H9 (cell line): ENCODE data around the gene AQP2. TPM values are rescaled to one million over a fixed set of nuclear protein-coding genes. Genes with fewer than 3 reads are reported as not detected.

ENCODE experiments used
- DNase-seq: peaks from one replicate; pipeline ENCODE4 v3.0.0-alpha.2; 2017
- H2AFZ ChIP-seq: one replicate; pipeline ENCODE4 v1.6.1; 2013; ENCODE audit warnings: mild to moderate bottlenecking, low read length, control low read depth, moderate library complexity
- H2AK5ac ChIP-seq: 2 replicates; pipeline ENCODE4 v1.6.1; 2013; ENCODE audit warnings: low read length, control low read depth, mixed read lengths; ENCODE audit not compliant: insufficient read length
- H2BK120ac ChIP-seq: one replicate; pipeline ENCODE4 v1.6.1; 2013; ENCODE audit warnings: low read depth, mild to moderate bottlenecking, low read length, control low read depth, inconsistent platforms; ENCODE audit not compliant: poor library complexity, severe bottlenecking
- H2BK12ac ChIP-seq: 2 replicates; pipeline ENCODE4 v1.6.1; 2013; ENCODE audit warnings: low read length, control low read depth, mixed read lengths, low read depth; ENCODE audit not compliant: insufficient read length
- H2BK15ac ChIP-seq: 2 replicates; pipeline ENCODE4 v1.6.1; 2013; ENCODE audit warnings: low read depth, low read length, control low read depth
- H2BK20ac ChIP-seq: one replicate; pipeline ENCODE4 v1.6.1; 2013; ENCODE audit warnings: low read depth, mild to moderate bottlenecking, low read length, control low read depth, inconsistent platforms; ENCODE audit not compliant: poor library complexity, severe bottlenecking
- H2BK5ac ChIP-seq: 2 replicates; pipeline ENCODE4 v1.6.1; 2013; ENCODE audit warnings: low read length, control low read depth, mixed read lengths; ENCODE audit not compliant: insufficient read length
- H3K14ac ChIP-seq: 2 replicates; pipeline ENCODE4 v1.6.1; 2013; ENCODE audit warnings: low read length, control low read depth; ENCODE audit not compliant: insufficient read depth
- H3K18ac ChIP-seq: 2 replicates; pipeline ENCODE4 v1.6.1; 2013; ENCODE audit warnings: low read depth, mild to moderate bottlenecking, mixed read lengths, low read length, control low read depth; ENCODE audit not compliant: insufficient read length
- H3K23ac ChIP-seq: 2 replicates; pipeline ENCODE4 v1.6.1; 2013; ENCODE audit warnings: low read length, control low read depth, mixed read lengths, low read depth; ENCODE audit not compliant: insufficient read length
- H3K23me2 ChIP-seq: 2 replicates; pipeline ENCODE4 v1.6.1; 2013; ENCODE audit warnings: low read depth, mild to moderate bottlenecking, mixed read lengths, low read length, control low read depth; ENCODE audit not compliant: insufficient read length, poor library complexity, severe bottlenecking
- H3K27ac ChIP-seq: 2 replicates; pipeline ENCODE4 v1.5.1; 2013; ENCODE audit warnings: low read length, control low read depth, mixed read lengths, low read depth; ENCODE audit not compliant: insufficient read length
- H3K27me3 ChIP-seq: 2 replicates; pipeline ENCODE4 v1.6.1; 2013; ENCODE audit warnings: low read length, control low read depth, inconsistent platforms; ENCODE audit not compliant: insufficient read depth
- H3K4ac ChIP-seq: 2 replicates; pipeline ENCODE4 v1.6.1; 2013; ENCODE audit warnings: low read depth, mild to moderate bottlenecking, control low read depth, inconsistent platforms, low read length, moderate library complexity
- H3K4me1 ChIP-seq: 2 replicates; pipeline ENCODE4 v1.6.1; 2013; ENCODE audit warnings: low read length, control low read depth, inconsistent platforms; ENCODE audit not compliant: insufficient read depth
- H3K4me2 ChIP-seq: 2 replicates; pipeline ENCODE4 v1.6.1; 2013; ENCODE audit warnings: low read length, control low read depth, mixed read lengths; ENCODE audit not compliant: insufficient read length, insufficient read depth
- H3K56ac ChIP-seq: 2 replicates; pipeline ENCODE4 v1.6.1; 2013; ENCODE audit warnings: low read depth, mild to moderate bottlenecking, mixed read lengths, low read length, control low read depth; ENCODE audit not compliant: insufficient read length
- H3K79me1 ChIP-seq: 2 replicates; pipeline ENCODE4 v1.6.1; 2013; ENCODE audit warnings: low read depth, mild to moderate bottlenecking, moderate library complexity, low read length, control low read depth, inconsistent platforms; ENCODE audit not compliant: insufficient read depth, poor library complexity, severe bottlenecking
- H3K79me2 ChIP-seq: 2 replicates; pipeline ENCODE4 v1.6.1; 2013; ENCODE audit warnings: low read length, control low read depth, inconsistent platforms; ENCODE audit not compliant: insufficient read depth
- H3K9ac ChIP-seq: 2 replicates; pipeline ENCODE4 v1.6.1; 2013; ENCODE audit warnings: low read length, control low read depth, mixed read lengths; ENCODE audit not compliant: insufficient read length; ENCODE audit errors: extremely low read depth
- H3K9me3 ChIP-seq: one replicate; pipeline ENCODE4 v1.6.1; 2013; ENCODE audit warnings: low read depth, low read length, inconsistent platforms; ENCODE audit not compliant: control insufficient read depth
- H3T11ph ChIP-seq: one replicate; pipeline ENCODE4 v1.6.1; 2013; ENCODE audit warnings: mild to moderate bottlenecking, low read length, control low read depth, inconsistent platforms
- H4K20me1 ChIP-seq: one replicate; pipeline ENCODE4 v1.6.1; 2013; ENCODE audit not compliant: control insufficient read depth, insufficient read length, insufficient read depth
- H4K5ac ChIP-seq: 2 replicates; pipeline ENCODE4 v1.6.1; 2013; ENCODE audit warnings: low read depth, mild to moderate bottlenecking, mixed read lengths, low read length, control low read depth; ENCODE audit not compliant: insufficient read length
- H4K8ac ChIP-seq: replicated peaks from 2 replicates; pipeline ENCODE4 v1.6.1; 2013; ENCODE audit warnings: low read length, control low read depth, mixed read lengths, low read depth; ENCODE audit not compliant: insufficient read length
- H4K91ac ChIP-seq: 2 replicates; pipeline ENCODE4 v1.6.1; 2013; ENCODE audit warnings: low read depth, mild to moderate bottlenecking, moderate library complexity, mixed read lengths, low read length, control low read depth; ENCODE audit not compliant: insufficient read length
- H3K27ac Mint-ChIP-seq, 3 experiments: 2 replicates in 2 of 3; 3 replicates in 1 of 3; pipeline ENCODE4 v1.8.0; 2020 to 2021; ENCODE audit warnings: mixed read lengths in 3 of 3, mild to moderate bottlenecking in 1 of 3, moderate library complexity in 1 of 3
- H3K27me3 Mint-ChIP-seq: 2 replicates; pipeline ENCODE4 v1.8.0; 2021; ENCODE audit warnings: low read depth, mild to moderate bottlenecking, moderate library complexity, mixed read lengths
- H3K36me3 Mint-ChIP-seq, 3 experiments: 2 replicates in 2 of 3; 3 replicates in 1 of 3; pipeline ENCODE4 v1.8.0; 2020 to 2021; ENCODE audit warnings: low read depth in 3 of 3, mixed read lengths in 3 of 3; ENCODE audit not compliant: insufficient read depth in 1 of 3
- H3K4me1 Mint-ChIP-seq, 2 experiments: 2 replicates each; pipeline ENCODE4 v1.8.0; 2020; ENCODE audit warnings: mixed read lengths in 2 of 2
- H3K4me3 Mint-ChIP-seq, 2 experiments: 2 replicates in 1 of 2; 3 replicates in 1 of 2; pipeline ENCODE4 v1.8.0; 2020 to 2021; ENCODE audit warnings: mild to moderate bottlenecking in 2 of 2, mixed read lengths in 2 of 2, moderate library complexity in 1 of 2
- H3K9me3 Mint-ChIP-seq, 2 experiments: 2 replicates in 1 of 2; 3 replicates in 1 of 2; pipeline ENCODE4 v1.8.0; 2020; ENCODE audit warnings: mild to moderate bottlenecking in 2 of 2, mixed read lengths in 2 of 2, moderate library complexity in 1 of 2
- CTCF ChIP-seq: fragments of 200-600 bp; sonication (generic); conservative IDR thresholded peaks from 3 replicates; pipeline ENCODE4 v1.8.0; 2021; ENCODE audit warnings: antibody characterized with exemption, mild to moderate bottlenecking
- WGBS: extraction: QIAGEN DNeasy Blood & Tissue Kit; methylation state at CpG from one replicate; pipeline ENCODE4 v1.1.7; 2013; ENCODE audit warnings: missing lambda C conversion rate, low lambda C conversion rate, mixed read lengths; ENCODE audit not compliant: insufficient read length; ENCODE audit errors: extremely low coverage; 5-methylcytosine and 5-hydroxymethylcytosine counted together
- total RNA-seq: library from RNA; stranded (reverse); gene quantifications from 2 replicates; pipeline ENCODE4 v1.2.1, GENCODE V29; 2021

Gene AQP2
- total RNA-seq, 1 experiment from 2014 or later: not detected

DNA sequence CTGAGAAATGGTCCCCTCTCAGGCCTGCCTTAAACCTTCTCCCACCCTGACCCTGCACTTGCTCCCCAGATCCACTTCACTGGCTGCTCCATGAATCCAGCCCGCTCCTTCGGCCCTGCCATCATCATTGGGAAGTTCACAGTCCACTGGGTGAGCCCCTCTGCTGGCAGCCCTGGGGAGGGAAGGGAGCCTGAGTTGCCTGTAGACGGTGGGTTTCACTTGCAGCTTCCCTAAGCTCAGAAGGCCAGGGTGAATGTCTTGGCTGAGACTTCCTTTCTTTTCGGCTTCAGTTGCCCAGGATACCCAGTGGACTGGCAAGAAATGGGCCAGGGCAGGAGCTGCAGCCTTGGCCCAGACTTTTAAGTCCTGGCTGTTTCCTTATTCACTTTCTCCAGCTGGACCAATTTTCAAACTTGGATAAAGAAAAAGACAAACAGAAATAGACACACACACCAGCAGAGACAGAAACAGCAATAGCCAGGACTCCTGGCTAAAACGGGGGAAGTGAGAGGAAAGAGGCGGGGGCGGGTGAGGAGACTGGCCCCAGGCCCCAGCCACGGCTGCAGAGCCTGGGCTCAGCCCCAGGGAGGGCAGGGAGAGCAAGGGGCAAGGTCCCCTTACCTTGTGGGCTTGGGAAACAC, 24.3 kb downstream of the AQP2 start:
- Histone ChIP-seq H2BK20ac (no peak overlapping the region), H2BK15ac (no peak overlapping the region), H4K5ac (no peak overlapping the region), H2BK120ac (no peak overlapping the region), H3K4ac (no peak overlapping the region), H2AK5ac (no peak overlapping the region), H3K4me1 (no peaks in the 10 kb centered on the region), H2BK5ac (no peak overlapping the region), H3K79me1 (no peaks in the 10 kb centered on the region), H3K27ac (no peak overlapping the region), H4K8ac (no peak overlapping the region), H3K14ac (no peak overlapping the region), H3T11ph (no peak overlapping the region), H3K23ac (no peak overlapping the region), H4K91ac (no peak overlapping the region), H3K18ac (no peak overlapping the region), H3K79me2 (no peaks in the 10 kb centered on the region), H3K9ac (no peak overlapping the region), H2AFZ (no peak overlapping the region), H4K20me1 (no peaks in the 10 kb centered on the region), H3K9me3 (no peaks in the 10 kb centered on the region), H3K23me2 (no peaks in the 10 kb centered on the region), H2BK12ac (no peak overlapping the region), H3K4me2 (no peak overlapping the region), H3K56ac (no peak overlapping the region), H3K27me3 (no peaks in the 10 kb centered on the region; the same call in 1 of the 2 replicates)
- no peak for TF ChIP-seq CTCF
- H3K4me1 Mint-ChIP-seq: peaks cover 17 to 27% of the 10 kb centered on the region in 2 experiments
- WGBS: no CpG with 5 or more reads among the region's 8 CpGs
- DNase-seq: no peak
- no peaks in the 10 kb centered on the region for H3K9me3 Mint-ChIP-seq
- H3K27me3 Mint-ChIP-seq: peaks cover 3% of the 10 kb centered on the region; the same call in 1 of the 2 replicates
- no peak overlapping the region for H3K27ac Mint-ChIP-seq
- H3K4me3 Mint-ChIP-seq: no peak overlapping the region; a peak in 1 of 5 replicates
- H3K36me3 Mint-ChIP-seq: no peaks in the 10 kb centered on the region
